DMS 273 (cell line): ENCODE data around the gene RGS3.
A peak's percentile ranks its signal among the peaks of the same experiment; 100 is the strongest.
"Not testable (repeated sequence)": the region's sequence is repeated elsewhere in the genome, so short reads cannot be mapped to it uniquely, and the experiment has no call there.

Experiments used
- DNase-seq: peaks from one replicate; lab custom pipeline; 2025; ENCODE audit not compliant: unreplicated experiment; lab: John Stamatoyannopoulos, UW

The RGS3 gene

DNA sequence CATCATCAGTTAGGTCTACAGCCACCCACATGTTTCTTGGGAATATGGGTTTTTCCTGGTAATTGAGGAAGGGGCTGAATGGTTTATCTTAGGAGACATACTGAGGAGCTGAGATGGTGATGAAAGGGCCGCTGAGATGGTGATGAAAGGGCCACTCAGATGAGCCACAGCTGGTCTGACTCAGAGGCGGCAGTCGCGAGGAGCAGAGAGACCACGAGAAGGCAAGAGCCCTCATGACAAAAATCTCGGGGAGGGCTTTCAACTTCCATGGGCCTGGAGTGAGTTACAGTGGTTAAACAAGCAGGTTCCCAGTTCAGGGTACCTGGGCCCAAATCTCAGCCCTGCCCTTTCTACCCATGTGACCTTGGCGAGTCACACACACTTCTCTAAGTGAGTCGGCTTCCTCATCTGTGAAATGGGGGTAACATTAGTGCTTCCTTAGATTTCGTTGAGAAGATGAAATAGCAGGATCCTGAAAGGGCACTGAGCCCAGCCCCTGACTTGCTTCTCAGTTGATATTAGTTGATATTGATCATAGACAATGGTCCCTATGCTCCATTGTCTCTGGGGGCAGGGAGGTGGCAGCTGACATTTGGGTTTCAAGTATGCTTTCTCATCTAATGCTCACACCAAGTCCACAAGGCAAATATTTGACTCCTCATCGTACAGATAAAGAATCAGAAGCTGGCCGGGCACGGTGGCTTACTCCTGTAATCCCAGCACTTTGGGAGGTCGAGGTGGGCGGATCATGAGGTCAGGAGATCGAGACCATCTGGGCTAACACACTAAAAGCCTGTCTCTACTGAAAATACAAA is 169.5 kb downstream of the RGS3 start:
- no peak for DNase-seq

DNA sequence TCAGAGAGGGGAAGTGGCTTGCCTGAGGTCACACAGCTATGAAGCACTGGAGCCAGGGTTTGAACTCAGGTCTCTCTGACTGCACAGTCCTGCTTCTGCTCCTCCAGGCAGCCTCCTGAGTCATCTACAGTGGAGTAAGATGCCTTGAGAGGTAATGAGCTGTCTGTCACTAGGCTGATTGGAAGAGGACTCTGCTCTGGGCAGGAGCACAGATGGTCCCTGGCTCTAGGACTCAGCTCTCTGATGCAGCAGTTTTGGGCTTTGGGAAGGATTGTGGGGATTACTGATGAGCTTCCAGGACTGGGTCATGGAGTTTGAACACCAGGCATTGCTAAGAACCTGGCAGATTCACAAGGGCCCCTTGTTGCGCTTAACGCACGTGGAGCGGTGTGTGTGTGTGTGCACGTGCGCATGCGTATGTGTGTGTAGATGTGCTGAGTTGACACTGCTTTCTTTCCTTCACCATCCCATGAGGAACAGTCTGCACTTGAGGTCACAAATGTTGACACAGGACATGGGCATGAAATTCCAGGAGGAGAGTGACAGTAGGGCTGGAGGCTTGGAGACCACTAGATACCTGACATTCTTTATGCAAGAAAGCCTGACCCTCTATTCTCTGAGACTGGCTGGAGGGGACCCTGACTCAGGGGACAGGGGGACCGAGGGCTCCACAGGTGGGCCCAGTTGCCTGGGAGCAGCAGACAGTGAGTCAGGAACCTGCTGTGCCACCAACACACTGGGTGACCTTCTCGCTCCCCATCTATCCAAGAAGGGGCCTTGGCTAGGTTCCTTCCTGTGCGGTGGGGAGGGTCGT is 170.5 kb downstream of the RGS3 start:
- peak; percentile 58 for DNase-seq

DNA sequence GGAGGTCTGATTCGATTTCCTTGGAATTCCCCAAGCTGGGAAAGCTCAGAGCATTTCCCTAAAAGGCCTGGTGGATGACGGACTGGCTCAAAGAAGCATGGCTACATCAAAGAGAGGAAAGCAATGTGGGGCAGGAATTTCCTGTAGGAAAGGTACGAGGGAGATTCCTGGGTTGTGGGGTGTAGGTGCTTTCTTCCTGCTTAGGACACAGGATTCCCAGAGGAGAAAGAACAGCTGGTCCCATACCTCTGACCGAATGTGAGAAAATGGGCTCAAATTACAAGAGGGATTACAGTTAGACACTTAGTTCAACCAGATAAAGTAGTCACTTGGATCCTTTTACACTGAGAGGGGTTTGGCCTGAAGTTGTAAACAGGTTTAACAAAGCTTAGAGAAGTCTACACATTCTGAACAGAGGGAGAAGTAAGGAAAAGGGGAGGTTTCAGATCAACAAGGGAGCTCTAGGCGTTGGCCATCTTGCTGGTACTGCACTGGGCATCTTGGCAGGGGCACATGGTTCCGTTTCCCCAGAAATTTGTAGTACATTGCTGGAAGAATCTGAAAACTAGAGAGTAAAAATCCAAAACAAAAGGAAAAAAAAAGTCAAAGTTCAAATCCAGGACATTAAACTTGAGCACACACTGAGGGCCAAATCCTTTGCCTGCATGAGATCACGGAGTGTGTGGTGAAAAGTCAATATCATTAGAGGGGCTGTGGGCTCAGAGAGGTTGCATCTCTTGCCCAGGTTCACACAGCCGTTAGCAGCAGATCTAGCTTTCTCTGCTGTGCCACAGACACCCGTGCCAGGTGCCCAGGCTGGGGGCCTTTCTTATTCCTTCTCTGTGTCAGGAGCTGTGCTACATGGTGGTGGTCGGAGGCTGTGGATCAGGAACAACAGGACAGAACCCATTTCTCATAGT is 171.3 kb downstream of the RGS3 start:
- peak; percentile 73 for DNase-seq

DNA sequence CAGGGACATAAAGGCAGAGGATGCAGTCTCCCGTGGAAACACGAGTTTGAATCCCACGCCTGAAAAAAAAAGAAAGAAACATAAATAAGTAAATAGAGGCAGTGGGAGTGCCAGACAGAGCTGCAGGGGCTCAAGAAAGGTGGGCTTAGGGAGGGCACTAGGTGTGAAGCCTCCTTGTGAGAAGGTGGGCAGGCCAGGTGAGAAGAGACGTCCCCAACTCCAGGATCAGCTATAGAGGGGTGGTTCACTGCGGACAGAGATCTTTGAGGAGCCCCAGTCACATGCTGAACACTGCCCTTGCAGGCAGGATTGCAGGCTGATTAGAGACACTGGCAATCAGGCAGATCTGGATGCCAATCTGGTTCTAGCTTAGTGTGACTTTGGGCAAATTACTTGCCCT is 172.1 kb downstream of the RGS3 start:
- DNase-seq, result no peak

DNA sequence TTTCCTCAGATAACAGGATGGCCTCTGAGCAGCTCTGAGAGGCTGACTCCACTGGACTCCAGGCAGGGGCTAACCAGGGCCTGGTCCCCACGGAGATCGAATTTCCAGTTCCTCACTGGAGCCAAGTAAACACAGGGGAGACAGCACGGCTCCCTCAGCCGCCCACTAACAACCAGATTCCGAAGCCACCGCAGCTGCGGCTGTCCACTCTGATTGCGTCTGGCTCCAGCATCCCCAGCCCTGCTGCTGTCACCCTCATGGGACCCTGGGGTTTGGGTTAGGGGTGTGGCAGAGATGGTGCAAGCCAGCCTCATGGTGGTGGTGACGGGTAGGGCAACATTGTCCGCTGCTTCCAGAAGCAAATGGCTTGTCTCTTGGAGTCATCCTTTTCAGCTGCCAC is 172.6 kb downstream of the RGS3 start:
- peak; percentile 59 for DNase-seq

DNA sequence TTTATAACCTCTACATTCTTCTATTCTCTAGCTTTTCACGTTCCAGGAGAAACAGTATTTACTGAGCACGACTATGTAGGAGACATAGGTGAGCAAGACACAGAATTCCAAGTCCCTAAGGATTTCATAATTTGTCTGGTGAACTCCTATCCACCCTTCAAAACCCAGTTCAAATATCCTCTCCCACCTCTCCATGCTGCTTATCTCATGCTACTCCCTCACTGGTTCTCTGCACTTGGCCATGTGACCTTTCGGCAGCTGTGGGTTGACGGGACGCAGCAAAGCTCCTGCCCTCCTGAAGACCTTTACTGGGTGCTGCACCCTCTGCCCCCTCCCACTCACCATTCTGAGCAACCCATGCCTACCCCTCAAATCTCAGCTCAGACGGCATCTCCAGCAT is 173.2 kb downstream of the RGS3 start:
- no peak for DNase-seq

DNA sequence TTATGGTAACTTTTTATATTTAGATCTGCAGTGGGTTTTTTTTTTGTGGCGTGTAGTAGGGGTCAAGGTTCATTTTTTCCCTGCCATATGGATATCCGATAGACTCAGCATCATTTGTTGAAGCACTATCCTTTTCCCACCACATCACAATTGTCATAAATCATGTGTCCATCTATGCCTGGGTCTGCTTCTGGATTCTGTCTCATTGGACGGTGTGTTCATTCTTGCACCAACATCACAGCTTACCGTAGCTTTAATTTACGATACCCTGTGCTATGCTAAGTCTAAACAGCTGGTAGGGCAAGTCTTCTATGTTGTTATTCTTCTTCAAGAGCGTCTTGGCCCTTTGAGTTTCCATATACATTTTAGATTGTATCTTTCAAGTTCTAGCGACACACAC is 175.0 kb downstream of the RGS3 start:
- DNase-seq, result no peak

DNA sequence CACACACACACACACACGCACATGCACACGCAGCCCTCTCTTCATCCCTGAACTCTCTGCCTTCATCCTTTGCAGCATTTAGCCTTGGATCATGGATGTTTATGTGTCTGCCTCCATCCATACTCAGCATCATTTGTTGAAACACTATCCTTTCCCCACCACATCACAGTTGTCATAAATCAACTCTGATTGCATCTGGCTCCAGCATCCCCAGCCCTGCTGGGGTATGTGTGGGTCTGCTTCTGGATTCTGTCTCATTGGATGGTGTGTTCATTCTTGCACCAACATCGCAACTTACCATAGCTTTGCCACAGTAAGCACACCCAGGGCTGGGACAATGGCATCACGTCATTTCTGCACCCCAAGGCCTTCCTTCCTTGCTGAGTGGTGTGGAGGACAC is 175.4 kb downstream of the RGS3 start:
- DNase-seq, result no peak

DNA sequence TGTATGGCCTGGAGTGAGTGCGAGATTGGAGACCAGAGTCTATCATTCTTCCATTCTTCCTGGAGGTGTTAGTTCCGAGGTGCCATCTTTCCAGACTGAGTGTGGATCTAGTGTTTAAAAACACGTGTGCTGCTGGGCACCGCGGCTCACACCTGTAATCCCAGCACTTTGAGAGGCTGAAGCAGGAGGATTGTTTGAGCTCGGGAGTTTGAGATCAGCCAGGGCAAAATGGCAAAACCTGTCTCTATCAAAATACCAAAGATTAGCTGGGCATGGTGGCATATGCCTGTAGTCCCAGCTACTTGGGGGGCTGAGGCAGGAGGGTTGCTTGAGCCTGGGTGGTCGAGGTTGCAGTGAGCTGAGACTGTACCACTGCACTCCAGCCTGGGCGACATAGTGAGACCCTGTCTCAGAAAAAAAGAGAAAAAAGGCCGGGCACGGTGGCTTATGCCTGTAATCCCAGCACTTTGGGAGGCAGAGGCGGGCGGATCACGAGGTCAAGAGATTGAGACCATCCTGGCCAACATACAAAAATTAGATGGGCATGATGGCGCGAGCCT is 176.0 kb downstream of the RGS3 start:
- not testable (repeated sequence) for DNase-seq

DNA sequence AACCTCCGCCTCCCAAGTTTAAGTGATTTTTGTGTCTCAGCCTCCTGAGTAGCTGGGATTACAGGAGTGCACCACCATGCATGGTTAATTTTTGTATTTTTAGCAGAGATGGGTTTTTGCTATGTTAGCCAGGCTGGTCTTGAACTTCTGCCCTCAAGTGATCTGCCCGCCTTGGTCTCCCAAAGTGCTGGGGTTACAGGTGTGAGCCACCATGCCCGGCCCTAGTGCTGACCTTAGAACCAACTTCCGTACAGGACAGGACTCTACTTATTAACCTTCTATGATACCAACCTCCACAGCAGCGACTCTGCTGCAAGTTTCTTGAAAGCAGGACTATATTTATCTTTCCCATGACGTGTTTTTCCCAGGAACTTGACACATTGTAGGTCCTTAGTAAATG is 176.9 kb downstream of the RGS3 start:
- no peak for DNase-seq

DNA sequence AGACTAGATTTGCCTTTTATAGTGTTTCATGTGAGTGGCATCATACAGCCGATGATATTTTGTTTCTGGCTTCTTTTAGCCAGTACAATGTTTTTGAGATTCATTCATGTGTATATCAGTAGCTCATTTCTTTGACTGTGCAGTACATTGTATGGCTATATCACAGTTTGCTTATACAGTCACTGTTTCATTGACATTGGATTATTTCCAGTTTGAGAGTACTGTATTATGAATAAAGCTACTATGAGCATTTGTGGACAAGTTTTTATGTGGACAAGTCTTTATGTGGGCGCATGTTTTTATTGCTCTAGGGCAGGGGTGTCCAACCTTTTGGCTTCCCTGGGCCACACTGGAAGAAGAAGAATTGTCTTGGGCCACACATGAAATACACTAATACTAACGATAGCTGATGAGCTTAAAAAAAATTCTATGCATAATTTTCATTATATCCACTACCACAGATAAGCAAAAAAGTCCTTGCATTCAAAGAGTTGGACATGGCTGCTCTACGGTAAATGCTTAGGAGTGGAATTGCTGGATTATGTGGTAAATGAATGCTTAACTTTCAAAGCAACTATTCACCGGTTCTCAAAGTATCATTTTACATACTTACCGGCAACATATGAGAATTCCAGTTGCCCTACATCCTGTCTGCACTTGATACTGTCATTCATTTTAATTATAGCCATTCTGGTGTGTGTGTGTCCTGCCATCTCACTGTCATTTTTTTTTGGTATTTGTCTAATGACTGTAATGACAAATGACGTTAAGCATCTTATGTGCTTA is 177.8 kb downstream of the RGS3 start:
- no peak for DNase-seq

DNA sequence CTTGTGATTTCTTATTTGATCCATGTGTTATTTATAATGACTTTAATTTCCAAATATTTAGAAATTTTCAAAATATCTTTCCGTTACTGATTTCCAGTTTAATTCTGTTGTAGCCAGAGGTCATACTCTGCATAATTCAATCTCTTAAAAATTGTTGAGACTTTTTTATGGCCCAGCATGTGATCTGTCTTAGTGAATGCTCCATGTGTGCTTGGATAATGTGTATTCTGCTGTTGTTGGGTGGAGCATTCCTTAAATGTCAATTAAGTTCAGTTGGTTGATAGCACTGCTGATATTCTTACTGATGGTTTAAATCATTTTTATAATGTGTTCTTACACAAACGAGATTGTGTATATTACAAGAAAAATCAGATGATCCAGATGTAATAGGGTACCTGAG is 180.8 kb downstream of the RGS3 start:
- DNase-seq, result no peak

DNA sequence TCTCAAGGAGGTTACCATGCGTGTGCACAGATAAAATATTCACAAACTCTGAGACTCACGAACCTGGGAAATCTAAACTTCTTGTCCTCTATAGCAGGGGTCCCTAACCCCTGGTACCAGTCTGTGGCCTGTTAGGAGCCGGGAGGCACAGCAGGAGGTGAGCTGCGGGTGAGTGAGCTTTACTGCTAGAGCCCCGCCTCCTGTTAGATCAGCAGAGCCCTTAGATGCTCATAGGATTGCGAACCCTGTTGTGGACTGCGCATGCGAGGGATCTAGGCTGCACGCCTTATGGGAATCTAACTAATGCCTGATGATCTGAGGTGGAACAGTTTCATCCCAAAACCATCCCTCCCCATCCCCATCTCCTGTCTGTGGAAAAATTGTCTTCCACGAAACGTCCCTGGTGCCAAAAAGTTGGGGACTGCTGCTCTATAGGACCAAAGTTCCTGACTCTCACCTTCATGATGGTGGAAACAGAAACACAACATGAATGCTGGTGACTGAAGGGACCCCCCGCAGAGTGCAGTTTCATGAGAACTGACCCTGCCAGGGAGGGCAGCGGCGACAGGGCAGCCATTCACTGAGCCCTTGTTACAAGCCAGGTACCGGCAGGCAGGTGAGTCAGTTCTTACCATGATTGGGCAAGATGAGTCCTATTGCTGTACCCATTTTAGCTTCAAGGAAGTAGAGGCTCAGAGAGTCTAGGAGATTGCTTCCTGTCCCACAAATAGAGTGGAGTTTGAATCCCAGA is 181.9 kb downstream of the RGS3 start:
- no peak for DNase-seq

DNA sequence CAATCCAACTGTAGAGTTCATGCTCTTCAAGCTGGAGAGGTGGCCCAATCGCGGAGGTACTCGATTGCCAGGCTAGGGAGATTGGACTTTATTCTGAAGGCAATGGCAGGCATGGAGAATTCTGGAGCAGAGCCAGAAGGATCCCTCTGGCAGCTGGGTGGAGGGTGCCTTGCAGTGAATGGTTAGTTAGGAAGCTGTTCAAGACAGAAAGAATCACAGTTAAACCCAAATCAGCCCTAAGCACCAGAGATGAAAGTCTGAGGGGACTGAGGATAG is 182.4 kb downstream of the RGS3 start:
- DNase-seq, result peak; percentile 52

DNA sequence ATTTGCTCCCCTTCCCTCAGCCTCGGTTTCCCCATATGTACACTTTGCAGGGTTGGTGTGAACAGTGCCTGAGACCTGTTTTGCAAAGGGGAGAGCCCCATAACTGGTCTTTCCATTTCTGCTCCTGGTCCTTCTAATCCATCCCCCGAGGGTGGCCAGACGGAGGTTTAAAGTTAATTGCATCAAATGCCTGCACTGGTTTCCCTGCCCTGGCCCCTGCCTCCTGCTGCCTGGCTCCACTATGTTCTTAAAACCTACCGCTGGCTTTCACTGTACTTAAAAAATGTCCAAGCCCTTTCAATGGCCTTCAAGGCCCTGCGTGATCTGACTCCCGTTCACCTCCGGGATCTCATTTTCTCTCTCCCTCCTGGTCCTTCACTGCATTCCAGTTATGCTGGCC is 183.0 kb downstream of the RGS3 start:
- DNase-seq, result no peak
